GM23338 (cell line): Measurements from ENCODE around the gene NFATC1. TPM values are rescaled to one million over a fixed set of nuclear protein-coding genes. Genes with fewer than 3 reads are reported as not detected.

ENCODE experiments used
- ATAC-seq: fragments of 200-7000 bp; cut with Tn5 transposase; 3 replicates; pipeline ENCODE4 v1.9.1; 2020
- DNase-seq: peaks from one replicate; pipeline ENCODE4 v3.0.0-alpha.2; 2015; ENCODE audit warnings: low spot score
- H2AFZ ChIP-seq: fragments of 200-600 bp; sonication (generic); 2 replicates; pipeline ENCODE4 v1.8.0; 2016; ENCODE audit warnings: antibody characterized with exemption, mild to moderate bottlenecking, moderate library complexity
- H3F3A ChIP-seq: fragments of 200-600 bp; sonication (generic); replicated peaks from 2 replicates; pipeline ENCODE4 v1.8.0; 2017; ENCODE audit warnings: antibody characterized with exemption, mixed run types, low read depth
- H3K27ac ChIP-seq: fragments of 200-600 bp; sonication (generic); 2 replicates; pipeline ENCODE4 v1.6.1; 2016; ENCODE audit warnings: low read depth
- H3K27me3 ChIP-seq: fragments of 200-600 bp; sonication (generic); 2 replicates; pipeline ENCODE4 v1.8.0; 2016; ENCODE audit warnings: mild to moderate bottlenecking, mixed run types, moderate library complexity; ENCODE audit not compliant: insufficient read depth
- H3K36me3 ChIP-seq: fragments of 200-600 bp; sonication (generic); 2 replicates; pipeline ENCODE4 v1.8.0; 2016; ENCODE audit warnings: mild to moderate bottlenecking; ENCODE audit not compliant: insufficient read depth
- H3K4me1 ChIP-seq: fragments of 200-600 bp; sonication (generic); 2 replicates; pipeline ENCODE4 v1.8.0; 2016; ENCODE audit warnings: mild to moderate bottlenecking, moderate library complexity; ENCODE audit not compliant: insufficient read depth
- H3K4me2 ChIP-seq: fragments of 200-600 bp; sonication (generic); 2 replicates; pipeline ENCODE4 v1.7.1; 2017; ENCODE audit warnings: mixed run types
- H3K4me3 ChIP-seq: fragments of 200-600 bp; sonication (generic); 2 replicates; pipeline ENCODE4 v1.6.1; 2016; ENCODE audit warnings: mixed run types
- H3K79me2 ChIP-seq: fragments of 200-600 bp; sonication (generic); replicated peaks from 2 replicates; pipeline ENCODE4 v1.8.0; 2017; ENCODE audit warnings: mild to moderate bottlenecking; ENCODE audit not compliant: insufficient read depth
- H3K9me2 ChIP-seq: fragments of 200-600 bp; sonication (generic); 2 replicates; pipeline ENCODE4 v1.8.0; 2017; ENCODE audit not compliant: insufficient read depth
- H4K20me1 ChIP-seq: fragments of 200-600 bp; sonication (generic); replicated peaks from 2 replicates; pipeline ENCODE4 v1.8.0; 2017; ENCODE audit warnings: mild to moderate bottlenecking; ENCODE audit not compliant: insufficient read depth
- H3K27ac Mint-ChIP-seq: 2 replicates; pipeline ENCODE4 v1.8.0; 2020; ENCODE audit warnings: inconsistent platforms, mild to moderate bottlenecking, moderate library complexity, mixed read lengths
- H3K27me3 Mint-ChIP-seq: 3 replicates; pipeline ENCODE4 v1.8.0; 2022; ENCODE audit warnings: low read depth, mild to moderate bottlenecking, moderate library complexity, mixed read lengths, inconsistent platforms; ENCODE audit not compliant: insufficient read depth, poor library complexity
- H3K36me3 Mint-ChIP-seq: 3 replicates; pipeline ENCODE4 v1.8.0; 2021; ENCODE audit warnings: low read depth, mild to moderate bottlenecking, inconsistent platforms, moderate library complexity, mixed read lengths
- H3K4me1 Mint-ChIP-seq: 3 replicates; pipeline ENCODE4 v1.8.0; 2020; ENCODE audit warnings: mild to moderate bottlenecking, inconsistent platforms, mixed read lengths
- H3K4me3 Mint-ChIP-seq: 3 replicates; pipeline ENCODE4 v1.8.0; 2021; ENCODE audit warnings: moderate library complexity, mild to moderate bottlenecking, inconsistent platforms, mixed read lengths
- H3K9me3 Mint-ChIP-seq: 3 replicates; pipeline ENCODE4 v1.8.0; 2020; ENCODE audit warnings: moderate library complexity, mild to moderate bottlenecking, inconsistent platforms, mixed read lengths
- CREB1 ChIP-seq: fragments of 250-450 bp; sonication (Bioruptor Pico); IDR thresholded peaks from 2 replicates; pipeline ENCODE4 v1.5.0; 2020; ENCODE audit warnings: low read depth, mild to moderate bottlenecking, moderate library complexity
- CTCF ChIP-seq, 2 experiments: fragments of 200-600 bp in 1 of 2; sonication (generic) in 1 of 2; conservative IDR thresholded peaks; 2 replicates each; pipeline versions ENCODE4 v1.5.1 to v1.6.1; 2016 to 2017; ENCODE audit warnings: antibody characterized with exemption in 2 of 2, low read depth in 2 of 2, mild to moderate bottlenecking in 2 of 2, moderate library complexity in 1 of 2
- ETS1 ChIP-seq: IDR thresholded peaks from 2 replicates; pipeline ENCODE4 v1.6.1; 2016; ENCODE audit warnings: antibody characterized with exemption
- EZH2 ChIP-seq: fragments of 200-600 bp; sonication (generic); IDR thresholded peaks from one replicate; pipeline ENCODE4 v1.8.0; 2017; ENCODE audit warnings: antibody characterized with exemption, mild to moderate bottlenecking, low read depth; ENCODE audit not compliant: unreplicated experiment
- EZH2phosphoT487 ChIP-seq: fragments of 200-600 bp; sonication (generic); IDR thresholded peaks from one replicate; pipeline ENCODE4 v1.8.1; 2018; ENCODE audit warnings: antibody characterized with exemption; ENCODE audit not compliant: unreplicated experiment
- JUNB ChIP-seq: IDR thresholded peaks from one replicate; pipeline ENCODE4 v1.6.1; 2016; ENCODE audit warnings: antibody characterized with exemption; ENCODE audit not compliant: unreplicated experiment
- NANOG ChIP-seq: IDR thresholded peaks from 2 replicates; pipeline ENCODE4 v1.6.1; 2016; ENCODE audit warnings: antibody characterized with exemption, borderline replicate concordance
- POLR2AphosphoS5 ChIP-seq: IDR thresholded peaks from 2 replicates; pipeline ENCODE4 v1.6.1; 2016; ENCODE audit warnings: antibody characterized with exemption, low read depth
- STAT1 ChIP-seq: IDR thresholded peaks from one replicate; pipeline ENCODE4 v1.6.1; 2016; ENCODE audit warnings: antibody characterized with exemption; ENCODE audit not compliant: unreplicated experiment
- ZNF114 ChIP-seq: fragments of 250-450 bp; sonication (Bioruptor Pico); IDR thresholded peaks from 2 replicates; pipeline ENCODE4 v1.5.0; 2020; ENCODE audit warnings: mild to moderate bottlenecking, moderate library complexity
- ZNF331 ChIP-seq: fragments of 250-450 bp; sonication (Bioruptor Pico); IDR thresholded peaks from 2 replicates; pipeline ENCODE4 v1.5.0; 2020; ENCODE audit warnings: low read depth, mild to moderate bottlenecking, moderate library complexity
- ZNF462 ChIP-seq: fragments of 250-450 bp; sonication (Bioruptor Pico); IDR thresholded peaks from 2 replicates; pipeline ENCODE4 v1.5.0; 2020; ENCODE audit warnings: mild to moderate bottlenecking, moderate library complexity
- polyA plus RNA-seq: library from polyadenylated mRNA; unstranded; fragments of >200 nt; fragmentation: Nextera tagmentation; extraction: Ambion mirVana; gene quantifications from 2 replicates; pipeline ENCODE4 v1.2.1, GENCODE V29; 2016
- total RNA-seq: library from RNA; depleted of rRNA; stranded (reverse); fragments of >200 nt; shearing (Covaris generic); gene quantifications from 2 replicates; pipeline ENCODE4 v1.2.3, GENCODE V29; 2014
- TF ChIP-seq, protein P1 (sequence below): IDR thresholded peaks from one replicate; pipeline ENCODE4 v1.6.1; 2018; ENCODE audit warnings: antibody characterized with exemption; ENCODE audit not compliant: unreplicated experiment

The NFATC1 gene
- total and polyA plus RNA-seq, 2 experiments from 2014 or later = 3.9 to 6.4 TPM

DNA sequence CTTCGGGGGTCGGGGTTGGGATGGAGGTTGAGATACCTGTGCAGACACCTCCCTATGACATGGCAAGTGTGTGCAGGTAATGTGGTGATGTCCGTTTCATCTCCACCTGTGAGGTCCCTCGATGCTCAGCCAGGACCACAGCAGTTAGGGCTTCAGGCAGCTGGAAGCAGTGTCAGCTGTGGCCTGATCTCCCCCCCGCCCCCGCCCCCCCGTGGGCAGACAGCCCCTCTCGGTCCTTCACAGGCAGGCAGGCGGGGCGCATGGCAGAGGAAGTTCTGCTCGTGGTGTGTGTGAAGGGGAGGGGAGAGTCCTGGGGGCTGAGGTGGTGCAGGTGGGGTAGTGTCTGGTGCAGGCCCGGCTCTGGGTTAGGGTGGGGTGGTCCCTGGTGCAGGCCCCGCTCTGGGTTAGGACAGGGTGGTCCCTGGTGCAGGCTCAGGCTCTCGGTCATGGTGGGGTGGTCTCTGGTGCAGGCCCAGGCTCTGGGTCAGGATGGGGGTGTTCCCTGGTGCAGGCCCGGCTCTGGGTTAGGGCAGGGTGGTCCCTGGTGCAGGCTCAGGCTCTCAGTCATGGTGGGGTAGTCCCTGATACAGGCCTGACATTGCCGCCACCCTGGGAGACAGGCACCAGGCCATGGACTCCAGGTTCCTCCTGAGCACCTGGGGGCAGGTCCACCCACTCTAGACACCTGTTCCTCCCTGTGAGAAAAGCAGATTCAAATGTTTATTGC is 94.3 kb downstream of the NFATC1 start:
- Histone ChIP-seq H3K4me3 (no peak overlapping the region), H3K27ac (no peak overlapping the region), H3K79me2 (no peaks in the 10 kb centered on the region), H3K36me3 (no peaks in the 10 kb centered on the region), H3F3A (no peaks in the 10 kb centered on the region), H3K4me2 (no peak overlapping the region), H3K4me1 (no peaks in the 10 kb centered on the region), H2AFZ (no peak overlapping the region), H3K9me2 (no peaks in the 10 kb centered on the region), H4K20me1 (no peaks in the 10 kb centered on the region), H3K27me3 (no peaks in the 10 kb centered on the region)
- ATAC-seq (no peak), DNase-seq (no peak)
- H3K36me3 Mint-ChIP-seq = no peaks in the 10 kb centered on the region
- H3K27me3 Mint-ChIP-seq = peaks cover 5% of the 10 kb centered on the region
- H3K9me3 Mint-ChIP-seq = no peaks in the 10 kb centered on the region; the same call in 2 of the 3 replicates
- no peak overlapping the region for H3K4me3 Mint-ChIP-seq
- no peak for TF ChIP-seq ETS1
- TF ChIP-seq ZNF114 = no peak
- no peak for TF ChIP-seq ZNF462 (CRISPR knock-in tag)
- TF ChIP-seq CTCF (conservative IDR thresholded peaks at IDR 0.05; ENCODE audit: low read depth in 2 of 2) = no peak
- TF ChIP-seq EZH2 = no peak
- TF ChIP-seq NANOG = no peak
- TF ChIP-seq ZNF331 = no peak
- TF ChIP-seq EZH2phosphoT487 = no peak
- no peak for TF ChIP-seq POLR2AphosphoS5
- no peak for TF ChIP-seq JUNB
- TF ChIP-seq, protein P1, sequence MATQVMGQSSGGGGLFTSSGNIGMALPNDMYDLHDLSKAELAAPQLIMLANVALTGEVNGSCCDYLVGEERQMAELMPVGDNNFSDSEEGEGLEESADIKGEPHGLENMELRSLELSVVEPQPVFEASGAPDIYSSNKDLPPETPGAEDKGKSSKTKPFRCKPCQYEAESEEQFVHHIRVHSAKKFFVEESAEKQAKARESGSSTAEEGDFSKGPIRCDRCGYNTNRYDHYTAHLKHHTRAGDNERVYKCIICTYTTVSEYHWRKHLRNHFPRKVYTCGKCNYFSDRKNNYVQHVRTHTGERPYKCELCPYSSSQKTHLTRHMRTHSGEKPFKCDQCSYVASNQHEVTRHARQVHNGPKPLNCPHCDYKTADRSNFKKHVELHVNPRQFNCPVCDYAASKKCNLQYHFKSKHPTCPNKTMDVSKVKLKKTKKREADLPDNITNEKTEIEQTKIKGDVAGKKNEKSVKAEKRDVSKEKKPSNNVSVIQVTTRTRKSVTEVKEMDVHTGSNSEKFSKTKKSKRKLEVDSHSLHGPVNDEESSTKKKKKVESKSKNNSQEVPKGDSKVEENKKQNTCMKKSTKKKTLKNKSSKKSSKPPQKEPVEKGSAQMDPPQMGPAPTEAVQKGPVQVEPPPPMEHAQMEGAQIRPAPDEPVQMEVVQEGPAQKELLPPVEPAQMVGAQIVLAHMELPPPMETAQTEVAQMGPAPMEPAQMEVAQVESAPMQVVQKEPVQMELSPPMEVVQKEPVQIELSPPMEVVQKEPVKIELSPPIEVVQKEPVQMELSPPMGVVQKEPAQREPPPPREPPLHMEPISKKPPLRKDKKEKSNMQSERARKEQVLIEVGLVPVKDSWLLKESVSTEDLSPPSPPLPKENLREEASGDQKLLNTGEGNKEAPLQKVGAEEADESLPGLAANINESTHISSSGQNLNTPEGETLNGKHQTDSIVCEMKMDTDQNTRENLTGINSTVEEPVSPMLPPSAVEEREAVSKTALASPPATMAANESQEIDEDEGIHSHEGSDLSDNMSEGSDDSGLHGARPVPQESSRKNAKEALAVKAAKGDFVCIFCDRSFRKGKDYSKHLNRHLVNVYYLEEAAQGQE = no peak
- TF ChIP-seq STAT1 = no peak
- TF ChIP-seq CREB1 (CRISPR knock-in tag) = no peak
- no peaks in the 10 kb centered on the region for H3K4me1 Mint-ChIP-seq
- H3K27ac Mint-ChIP-seq = no peak overlapping the region
